NCI-H2227 (cell line): ENCODE data around the gene LRTM2.
"Not testable (repeated sequence)": the region's sequence is repeated elsewhere in the genome, so short reads cannot be mapped to it uniquely, and the experiment has no call there.

ENCODE experiments used
- DNase-seq: peaks from one replicate; lab custom pipeline; 2025; ENCODE audit not compliant: unreplicated experiment; lab: John Stamatoyannopoulos, UW

Gene LRTM2

GRCh38 chr12:1811281-1811947, 9.0 kb upstream of the LRTM2 start:
- no peak for DNase-seq

DNA sequence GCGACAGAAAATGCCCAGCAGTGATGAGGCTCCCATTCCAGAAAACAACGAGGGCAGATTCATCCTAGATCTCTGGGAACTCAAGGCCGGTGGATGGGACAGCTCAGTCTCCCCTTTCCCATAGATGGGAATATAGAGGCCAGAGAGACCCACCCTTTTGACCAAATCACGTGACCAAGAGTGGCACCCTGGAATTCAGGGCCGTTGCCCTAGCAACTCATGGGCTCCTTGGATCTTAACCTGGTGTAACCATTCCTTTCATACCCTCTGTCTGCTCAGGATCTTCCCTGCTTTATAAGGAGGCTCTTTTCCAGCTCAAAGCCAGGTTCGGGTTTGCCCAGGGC, 8.4 kb upstream of the LRTM2 start:
- DNase-seq = no peak

GRCh38 chr12:1812650-1813302, 7.6 kb upstream of the LRTM2 start:
- no peak for DNase-seq

DNA sequence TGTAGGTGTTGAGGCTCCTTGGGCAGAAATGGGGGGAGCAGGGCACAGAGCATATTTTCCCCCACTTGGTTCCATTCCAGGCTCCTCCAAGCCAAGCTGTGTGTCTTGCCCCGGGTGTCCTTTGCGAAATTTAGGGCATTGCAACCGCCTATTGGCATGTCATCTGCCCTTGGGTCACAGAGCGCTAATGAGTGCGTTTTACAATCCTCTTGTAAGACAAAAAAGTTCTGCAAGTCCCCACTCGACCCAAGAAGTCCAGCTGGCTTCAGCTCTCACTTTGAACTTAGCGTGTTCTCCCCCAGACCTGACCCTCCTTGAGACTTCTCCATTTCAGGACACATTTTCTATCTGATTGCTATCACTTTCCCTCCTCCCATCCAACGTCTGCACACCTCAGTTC, 6.1 kb upstream of the LRTM2 start:
- DNase-seq = no peak

GRCh38 chr12:1815108-1815507, 5.3 kb upstream of the LRTM2 start:
- no peak for DNase-seq

GRCh38 chr12:1815814-1816729, 4.3 kb upstream of the LRTM2 start:
- no peak for DNase-seq

GRCh38 chr12:1816730-1817348, 3.5 kb upstream of the LRTM2 start:
- DNase-seq = no peak

DNA sequence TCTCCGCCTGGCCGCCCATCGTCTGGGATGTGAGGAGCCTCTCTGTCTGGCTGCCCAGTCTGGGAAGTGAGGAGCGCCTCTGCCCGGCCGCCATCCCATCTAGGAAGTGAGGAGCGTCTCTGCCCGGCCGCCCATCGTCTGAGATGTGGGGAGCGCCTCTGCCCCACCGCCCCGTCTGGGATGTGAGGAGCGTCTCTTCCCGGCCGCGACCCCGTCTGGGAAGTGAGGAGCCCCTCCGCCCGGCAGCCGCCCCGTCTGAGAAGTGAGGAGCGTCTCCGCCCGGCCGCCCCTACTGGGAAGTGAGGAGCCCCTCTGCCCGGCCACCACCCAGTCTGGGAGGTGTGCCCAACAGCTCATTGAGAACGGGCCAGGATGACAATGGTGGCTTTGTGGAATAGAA, 2.4 kb upstream of the LRTM2 start:
- DNase-seq = not testable (repeated sequence)

DNA sequence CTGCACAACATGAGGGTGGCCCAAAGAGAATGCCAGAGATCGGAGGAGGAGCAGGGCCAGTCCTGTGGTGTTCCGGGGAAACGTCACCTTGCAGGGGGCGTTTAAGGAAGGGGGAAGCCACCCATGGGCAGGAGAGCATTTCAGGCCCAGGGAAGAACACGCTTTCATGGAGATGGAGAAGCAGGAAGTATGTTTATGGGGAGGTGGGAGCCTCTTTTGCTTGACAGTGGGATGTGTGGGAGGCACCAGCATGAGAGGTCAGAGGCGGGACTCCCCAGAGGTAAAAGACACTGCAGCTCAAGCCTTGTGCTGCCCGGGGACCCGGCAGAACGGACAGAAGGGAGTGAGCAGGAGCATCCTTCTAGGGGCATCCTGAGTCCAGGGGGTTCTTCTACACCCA, 1.3 kb upstream of the LRTM2 start:
- DNase-seq = no peak

GRCh38 chr12:1819571-1819970, 794 bp upstream of the LRTM2 start:
- no peak for DNase-seq

- no peak for DNase-seq
These were observed 529 bp downstream of the LRTM2 start for GRCh38 chr12:1820896-1821291.

DNA sequence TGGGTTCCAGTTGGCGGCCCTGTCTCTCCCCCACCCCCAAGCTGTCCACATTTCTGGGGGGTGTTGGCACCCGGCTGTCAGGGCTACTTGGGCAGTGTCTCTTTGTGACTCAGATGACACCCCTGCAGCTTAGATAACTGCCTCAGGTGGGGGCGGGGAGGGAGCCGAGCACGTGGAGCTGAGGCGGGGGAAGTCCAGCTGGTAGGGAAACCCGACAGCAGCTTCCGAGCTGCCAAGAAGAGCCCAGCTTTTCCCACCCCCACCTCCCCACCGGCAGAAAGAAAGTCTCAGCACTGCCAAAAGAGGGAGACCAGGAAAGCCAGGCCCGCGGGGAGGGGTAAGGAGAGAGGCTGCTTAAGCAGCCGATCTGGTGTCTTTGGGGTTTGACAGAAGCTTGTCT, 1.4 kb downstream of the LRTM2 start:
- DNase-seq = no peak

- DNase-seq = no peak
These were observed 2.3 kb downstream of the LRTM2 start for GRCh38 chr12:1822699-1823098.

DNA sequence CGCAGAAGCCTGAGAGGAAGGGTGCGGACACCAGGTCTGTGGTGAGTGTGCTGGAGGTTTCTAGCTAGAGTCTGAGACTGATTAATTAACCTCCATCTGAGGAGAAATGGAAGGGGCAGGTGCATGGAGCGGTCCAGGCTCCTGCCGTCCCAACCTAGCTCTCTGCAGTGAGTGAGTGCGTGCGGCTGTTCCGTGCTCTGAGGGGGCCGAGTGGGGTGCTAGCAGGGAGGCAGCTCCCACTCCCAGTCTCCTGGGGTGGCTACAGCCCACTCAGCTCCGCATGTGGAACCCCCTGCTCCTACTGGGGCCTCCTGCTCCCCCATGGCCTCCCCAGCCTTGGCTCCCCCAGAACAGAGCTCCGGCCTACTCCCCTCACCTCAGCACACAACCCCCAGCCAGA, 2.9 kb downstream of the LRTM2 start:
- DNase-seq = no peak

GRCh38 chr12:1825382-1826102, 5.2 kb downstream of the LRTM2 start:
- no peak for DNase-seq

DNA sequence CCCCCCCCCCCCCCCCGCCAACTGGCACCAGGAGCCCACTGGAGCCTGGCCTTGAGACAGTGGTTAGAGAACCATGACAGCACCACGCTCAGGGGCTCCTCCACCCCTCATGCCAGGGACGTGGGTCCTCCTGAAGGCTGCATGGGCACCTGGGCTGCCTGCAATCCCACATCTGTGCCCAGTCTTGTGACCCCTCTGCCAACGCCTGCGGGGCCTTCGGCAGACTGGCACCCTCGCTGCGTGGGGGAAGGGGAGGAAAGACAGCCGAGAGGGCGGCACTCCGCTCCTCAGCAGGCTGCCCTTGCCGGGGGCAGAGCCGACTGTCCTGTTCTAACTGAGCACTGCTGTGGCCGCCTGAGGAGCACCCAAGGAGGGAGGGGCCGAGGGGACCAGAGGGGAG, 6.0 kb downstream of the LRTM2 start:
- no peak for DNase-seq

- peak; percentile 7 for DNase-seq
These were observed 6.7 kb downstream of the LRTM2 start for GRCh38 chr12:1826867-1827705.

DNA sequence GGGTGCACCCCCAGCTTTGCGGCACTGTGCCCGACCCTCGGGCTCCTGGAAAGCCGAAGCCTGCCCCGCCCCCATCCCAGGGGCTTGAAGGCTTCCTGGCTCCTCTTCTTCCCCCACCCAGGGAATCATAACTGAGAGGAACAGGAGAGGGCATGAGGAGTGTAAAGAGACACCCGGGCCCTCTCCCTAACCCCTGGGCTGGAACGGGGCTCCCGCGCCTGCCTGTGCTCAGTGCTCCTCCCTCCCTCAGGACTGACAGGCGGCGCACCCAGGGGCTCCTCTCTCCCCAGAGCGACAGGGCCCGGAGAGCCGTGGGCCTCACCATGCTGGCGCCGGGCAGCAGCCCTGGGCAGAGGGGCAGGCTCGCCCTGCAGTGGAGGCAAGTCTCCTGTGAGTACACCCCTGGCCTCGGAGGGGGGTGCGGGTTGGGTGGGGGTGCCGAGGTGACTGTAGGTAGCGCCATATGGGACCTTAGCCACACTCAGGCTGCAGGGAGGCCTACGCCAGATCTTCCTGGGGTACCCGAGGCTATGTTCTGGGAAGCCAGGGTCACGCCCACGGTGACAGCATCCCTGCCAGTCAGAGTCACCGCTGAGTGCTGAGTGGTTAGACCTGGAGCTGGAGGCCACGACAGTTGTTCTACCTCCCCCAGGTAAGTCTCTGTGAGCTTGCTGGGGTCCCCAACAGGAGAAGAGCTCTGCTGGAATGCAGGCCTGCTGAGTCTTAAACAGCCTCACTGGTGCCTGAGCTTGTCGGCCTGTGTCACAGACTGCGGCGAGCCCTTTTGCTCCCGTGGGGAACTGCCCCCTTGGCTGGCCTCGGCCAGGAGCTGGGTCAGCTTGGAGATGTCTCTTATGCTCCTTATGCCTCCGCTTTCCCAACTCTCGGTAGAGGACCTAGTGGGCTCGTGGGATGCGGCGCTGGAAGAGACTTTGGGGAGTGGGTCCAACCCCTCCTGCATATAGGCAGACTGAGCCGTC, 7.8 kb downstream of the LRTM2 start:
- no peak for DNase-seq

GRCh38 chr12:1828856-1829255, 8.5 kb downstream of the LRTM2 start:
- DNase-seq = no peak
